Fibroblast of pulmonary artery (primary cell): ENCODE measurements around the gene FAM120A.
A peak's percentile ranks its signal among the peaks of the same experiment; 100 is the strongest.

Experiments
- DNase-seq: peaks from one replicate; pipeline ENCODE4 v3.0.0-alpha.2; 2010; ENCODE audit warnings: low read depth
- H3K4me3 ChIP-seq: replicated peaks from 2 replicates; pipeline ENCODE4 v1.5.1; 2011; ENCODE audit warnings: low read depth, mild to moderate bottlenecking, control low read depth, low read length, moderate library complexity
- CTCF ChIP-seq: IDR thresholded peaks from 2 replicates; pipeline ENCODE4 v1.5.1; 2011; ENCODE audit warnings: mild to moderate bottlenecking, control low read depth, low read length, inconsistent platforms; ENCODE audit errors: missing control alignments

The FAM120A gene

GRCh38 chr9:93468763-93469456 is 17.4 kb downstream of the FAM120A start:
- no peak for TF ChIP-seq CTCF
- H3K4me3 ChIP-seq: peak overlapping the region; percentile 22
- peak; percentile 56 for DNase-seq

- TF ChIP-seq CTCF: no peak
- DNase-seq: no peak
- no peak overlapping the region for H3K4me3 ChIP-seq
These were observed 18.9 kb downstream of the FAM120A start for GRCh38 chr9:93470391-93470790.

GRCh38 chr9:93471124-93471523 is 19.6 kb downstream of the FAM120A start:
- no peak for DNase-seq
- TF ChIP-seq CTCF: no peak
- no peak overlapping the region for H3K4me3 ChIP-seq

- TF ChIP-seq CTCF: no peak
- H3K4me3 ChIP-seq: no peak overlapping the region
- DNase-seq: peak; percentile 72
These were observed 21.9 kb downstream of the FAM120A start for GRCh38 chr9:93473411-93473810.

- no peak overlapping the region for H3K4me3 ChIP-seq
- no peak for TF ChIP-seq CTCF
- DNase-seq: no peak
These were observed 23.6 kb downstream of the FAM120A start for GRCh38 chr9:93475108-93475507.

GRCh38 chr9:93475856-93476255 is 24.4 kb downstream of the FAM120A start:
- DNase-seq: no peak
- no peak overlapping the region for H3K4me3 ChIP-seq
- TF ChIP-seq CTCF: no peak

GRCh38 chr9:93476924-93477323 is 25.4 kb downstream of the FAM120A start:
- no peak for TF ChIP-seq CTCF
- H3K4me3 ChIP-seq: no peak overlapping the region
- DNase-seq: no peak
